GM21737 (cell line): Measurements from ENCODE around the gene FAM216B.

Experiments
- ATAC-seq: cut with Tn5 transposase; IDR thresholded peaks from one replicate; pipeline ENCODE4 v1.9.1; 2021; ENCODE audit warnings: mild to moderate bottlenecking, moderate library complexity; ENCODE audit not compliant: unreplicated experiment

The FAM216B gene

DNA sequence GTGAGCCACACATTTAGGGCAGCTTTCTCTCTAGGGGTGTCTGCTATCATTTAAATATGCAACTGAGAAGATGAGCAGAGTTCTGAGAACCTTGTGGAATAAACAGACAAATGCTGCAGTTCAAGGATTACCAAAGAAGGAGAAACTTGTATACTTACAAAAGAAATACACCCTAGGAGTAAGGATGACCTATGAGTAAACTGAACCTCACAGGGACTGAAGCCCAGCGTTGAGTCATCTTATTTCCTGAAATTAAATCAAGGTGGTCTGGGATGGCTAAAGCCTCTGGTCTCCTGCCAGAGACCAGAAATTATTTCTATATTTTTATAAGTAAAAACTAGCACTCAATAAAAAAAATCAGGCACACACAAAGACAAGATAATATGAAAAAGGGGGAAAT, 40.1 kb downstream of the FAM216B start:
- ATAC-seq = no peak

DNA sequence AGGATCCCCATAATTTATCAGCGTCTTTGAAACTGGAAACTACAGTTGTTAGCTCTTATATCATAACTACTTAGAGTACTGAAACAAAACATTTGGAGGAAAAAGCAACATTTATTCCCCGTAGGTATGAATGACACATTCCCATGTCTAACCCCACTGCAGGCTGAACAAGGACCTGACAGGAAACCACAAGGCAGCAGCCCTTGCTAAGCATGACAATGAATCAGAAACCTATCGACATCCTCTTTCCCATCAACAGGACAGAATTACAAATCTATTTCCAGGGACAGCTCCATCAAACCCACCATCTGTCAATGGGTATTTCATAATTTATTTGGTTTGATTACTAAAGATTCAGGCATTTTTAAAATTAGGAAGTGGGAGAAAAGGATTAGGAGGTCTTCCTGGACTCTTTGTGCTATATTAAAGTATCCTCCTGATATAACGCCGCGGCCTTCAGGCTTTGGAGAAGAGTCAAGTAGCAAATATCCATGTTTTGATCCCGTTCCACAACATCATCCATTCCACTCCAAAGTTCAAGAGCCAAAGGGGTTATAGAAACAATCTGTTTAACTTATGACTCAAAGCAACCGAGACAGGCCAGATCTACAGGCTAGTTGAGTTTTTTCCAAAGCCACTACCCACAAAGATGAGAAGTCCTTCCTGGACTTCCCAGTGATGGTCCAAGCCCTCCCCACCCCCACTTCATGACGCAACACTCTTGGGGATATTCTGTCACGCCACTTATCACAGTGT, 51.1 kb downstream of the FAM216B start:
- no peak for ATAC-seq

DNA sequence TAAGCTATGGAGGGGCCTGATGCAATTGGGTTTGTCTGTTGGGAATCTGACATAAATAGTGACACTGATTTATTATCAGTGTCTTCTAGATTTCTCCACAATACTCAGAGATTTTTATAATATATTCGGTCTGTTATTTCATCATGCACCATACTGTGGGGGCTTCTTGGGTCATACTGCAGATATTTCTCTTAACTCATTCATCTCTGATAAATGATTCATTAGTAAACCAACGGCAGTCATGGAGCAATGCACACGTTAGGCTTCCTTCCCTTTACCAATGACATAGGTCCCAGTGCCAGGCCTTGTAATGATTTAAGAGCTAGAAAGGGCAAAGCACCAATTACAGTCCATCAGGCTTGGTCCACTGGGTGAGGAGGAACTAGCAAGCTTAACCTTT, 53.6 kb downstream of the FAM216B start:
- ATAC-seq = no peak

DNA sequence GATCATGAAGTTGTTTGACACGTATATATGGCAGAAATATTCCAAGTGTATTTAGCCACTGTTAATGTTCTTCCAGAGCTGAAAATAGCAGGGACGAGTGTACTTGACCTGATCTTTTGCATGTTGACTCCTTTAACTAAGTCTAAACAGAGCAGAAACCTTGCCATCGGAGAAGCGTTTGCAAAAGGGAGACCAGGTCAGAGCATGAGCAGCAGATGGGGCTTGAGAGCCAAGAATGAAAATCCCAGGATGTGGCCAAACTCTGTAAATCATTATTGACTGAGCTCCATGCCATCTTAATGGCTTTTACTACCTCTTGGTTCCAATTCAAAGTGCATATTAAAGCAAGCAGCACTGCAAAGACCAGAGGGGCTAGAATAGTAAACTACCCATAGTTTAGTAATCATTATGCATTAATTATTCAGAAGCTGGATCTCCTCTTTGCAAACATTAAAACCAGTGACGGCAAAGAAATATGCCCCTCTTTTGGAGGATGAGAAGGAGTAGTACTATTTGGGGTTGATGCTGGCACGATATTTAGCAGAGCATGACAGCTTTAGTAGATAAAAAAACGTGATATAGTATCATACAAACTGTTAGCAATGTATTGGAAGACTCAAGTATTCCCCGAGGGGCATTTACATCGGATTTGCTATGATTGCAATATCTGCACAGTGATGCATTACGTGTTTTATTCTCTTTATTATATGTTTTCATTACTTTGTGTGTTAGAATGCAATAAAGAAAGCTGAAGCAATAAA, 55.7 kb downstream of the FAM216B start:
- ATAC-seq = no peak
